CD4-positive, alpha-beta T cell treated with Interleukin-17A for 4 hours (primary cell): ENCODE data around the gene GRAMD4.

Experiments
- DNase-seq: peaks from one replicate; pipeline ENCODE4 v3.0.0-alpha.2; 2020; ENCODE audit warnings: mixed read lengths

Gene GRAMD4

DNA sequence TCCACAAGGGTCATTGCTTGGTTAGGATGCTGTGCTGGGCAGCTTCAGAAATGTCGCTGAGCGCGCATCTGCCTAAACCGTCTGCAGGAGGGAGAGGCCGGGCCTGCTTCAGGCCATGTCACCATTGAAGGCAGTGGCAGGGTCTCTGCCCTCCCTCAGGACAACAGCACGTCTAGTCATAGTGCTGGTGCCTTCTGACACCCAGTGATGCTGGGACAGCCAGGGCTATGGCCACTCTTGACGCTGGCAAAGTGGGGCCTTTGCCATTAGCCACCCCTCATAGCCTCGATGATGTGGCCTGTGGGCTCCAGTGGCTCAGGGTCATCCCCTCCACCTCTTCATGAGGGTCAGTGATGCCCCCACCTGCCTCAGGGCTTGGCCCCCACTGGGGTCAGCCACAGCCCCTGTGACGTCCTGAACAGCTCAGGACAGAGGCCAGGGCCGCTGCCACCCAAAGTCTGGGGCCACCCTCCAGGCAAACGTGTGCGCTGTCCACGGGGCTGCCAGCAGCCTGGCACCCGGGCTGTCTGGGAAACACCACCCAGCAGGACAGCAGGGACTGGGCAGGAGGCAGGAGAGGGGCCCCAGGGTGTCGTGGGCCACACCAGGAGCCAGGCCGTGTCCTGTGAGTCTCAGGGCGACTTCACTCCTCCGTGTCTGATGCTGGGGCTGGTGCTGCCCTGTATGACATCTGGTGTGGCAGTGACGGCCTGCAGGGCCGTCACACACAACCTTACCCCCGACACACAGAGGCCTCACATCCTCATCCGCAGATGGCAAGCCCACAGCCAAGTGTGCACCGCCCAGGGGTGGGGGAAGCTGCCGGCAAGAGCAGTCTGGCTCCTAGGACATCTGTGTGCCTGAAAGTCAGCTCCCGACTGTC is 75.4 kb downstream of the GRAMD4 start:
- DNase-seq = no peak

DNA sequence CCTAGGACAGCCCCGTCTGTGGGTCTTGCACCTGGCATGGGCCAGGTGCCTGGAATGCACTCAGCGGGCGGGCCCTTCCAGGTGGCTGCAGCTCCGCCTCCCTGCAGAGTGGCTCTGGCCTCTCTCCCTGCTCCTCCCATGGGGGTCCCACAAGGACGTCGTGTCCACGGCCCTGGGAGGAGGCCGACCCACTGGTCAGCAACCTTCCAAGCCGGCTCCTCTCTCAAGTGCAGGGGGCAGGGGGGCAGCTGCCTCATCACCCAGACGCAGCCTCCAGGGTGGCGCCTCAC is 76.0 kb downstream of the GRAMD4 start:
- no peak for DNase-seq

DNA sequence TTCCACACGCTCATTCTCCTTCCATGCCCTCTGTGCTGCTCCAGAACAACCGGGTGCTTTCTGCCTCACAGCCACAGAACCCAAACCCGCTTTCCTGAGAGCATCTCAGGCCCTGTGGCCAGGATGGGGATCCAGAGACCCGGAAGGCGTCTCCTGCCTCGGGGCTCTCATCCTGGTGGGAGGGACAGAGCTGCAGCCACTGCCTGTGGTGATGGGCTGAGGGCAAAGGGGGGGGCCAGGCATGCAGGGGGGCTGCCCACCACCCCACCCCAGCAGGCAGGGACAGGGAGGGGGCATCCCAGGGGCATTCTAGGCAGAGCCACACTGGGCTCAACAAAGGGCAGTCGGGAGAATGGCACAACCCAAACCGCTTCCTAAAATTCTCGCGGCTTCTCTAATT is 76.4 kb downstream of the GRAMD4 start:
- DNase-seq = no peak

DNA sequence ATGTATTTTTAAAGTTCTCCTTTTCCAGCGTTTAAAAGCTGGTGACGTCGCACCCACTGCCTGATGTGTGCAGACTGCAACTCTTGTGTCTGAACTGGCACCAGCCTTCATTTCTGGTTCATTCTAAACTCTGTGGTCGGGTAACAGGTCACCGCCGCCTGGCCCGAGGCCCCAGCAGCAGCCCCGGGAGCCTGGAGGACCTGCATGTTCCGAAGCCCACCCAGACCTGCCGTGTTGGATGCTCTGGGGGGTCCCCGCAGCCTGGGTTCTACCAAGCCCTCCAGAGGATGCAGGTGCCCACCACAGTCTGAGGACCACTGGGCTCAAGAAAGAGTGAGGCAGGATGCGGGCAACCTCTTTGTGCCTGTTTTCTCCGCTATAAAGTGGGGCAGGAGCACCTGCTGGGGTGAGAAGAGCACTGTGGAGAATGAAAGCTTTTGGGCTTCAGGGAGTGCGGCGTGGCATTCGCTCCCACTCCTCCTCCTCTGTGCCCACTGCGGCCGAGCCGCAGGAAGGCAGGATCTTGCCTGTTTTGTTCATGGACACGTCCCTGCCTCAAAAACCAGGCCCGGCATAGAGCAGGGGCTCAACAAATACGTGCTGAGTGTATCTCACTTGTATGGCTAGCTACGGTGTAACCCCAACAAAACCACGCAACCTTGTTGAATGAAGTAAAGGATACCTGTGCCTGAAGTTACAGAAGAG is 77.8 kb downstream of the GRAMD4 start:
- DNase-seq = no peak

DNA sequence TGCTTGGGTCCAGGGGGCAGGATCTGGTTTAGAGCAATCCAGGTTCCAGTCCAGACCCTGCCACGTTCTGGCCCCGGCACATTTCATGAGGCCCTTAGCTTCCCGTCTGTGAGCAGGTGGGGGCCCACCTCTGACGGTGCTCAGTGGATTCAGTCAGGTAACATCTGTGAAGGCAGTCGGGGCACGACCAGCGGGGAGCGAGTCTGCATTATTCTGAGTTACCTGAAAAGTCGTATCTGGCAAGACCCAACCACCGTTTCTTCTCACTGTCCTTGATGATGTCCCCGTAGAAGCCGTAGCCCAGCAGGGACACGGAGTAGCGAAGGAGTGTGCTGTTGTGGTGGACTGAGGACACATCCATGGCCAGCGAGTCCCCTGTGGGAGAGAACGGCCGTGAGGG is 78.9 kb downstream of the GRAMD4 start:
- DNase-seq = no peak

DNA sequence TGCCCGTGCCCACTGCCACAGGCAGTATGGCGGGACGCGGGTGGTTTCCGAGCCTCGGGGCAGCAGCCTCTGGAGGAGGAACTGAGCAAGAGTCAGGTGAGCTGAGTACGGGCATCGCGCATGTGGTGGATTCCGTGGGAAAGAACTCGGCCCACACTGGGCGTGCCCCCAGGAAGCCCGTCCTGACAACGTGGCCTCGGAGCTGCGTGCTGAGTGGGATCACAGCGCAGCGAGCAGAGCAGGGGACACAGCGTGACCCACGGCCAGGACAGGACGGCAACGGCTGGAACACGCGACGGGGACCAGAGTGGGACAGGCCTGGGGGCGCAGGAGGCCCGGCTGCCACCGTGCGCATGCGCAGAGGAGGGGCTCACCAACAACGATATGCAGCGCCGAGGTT is 81.1 kb downstream of the GRAMD4 start:
- no peak for DNase-seq

DNA sequence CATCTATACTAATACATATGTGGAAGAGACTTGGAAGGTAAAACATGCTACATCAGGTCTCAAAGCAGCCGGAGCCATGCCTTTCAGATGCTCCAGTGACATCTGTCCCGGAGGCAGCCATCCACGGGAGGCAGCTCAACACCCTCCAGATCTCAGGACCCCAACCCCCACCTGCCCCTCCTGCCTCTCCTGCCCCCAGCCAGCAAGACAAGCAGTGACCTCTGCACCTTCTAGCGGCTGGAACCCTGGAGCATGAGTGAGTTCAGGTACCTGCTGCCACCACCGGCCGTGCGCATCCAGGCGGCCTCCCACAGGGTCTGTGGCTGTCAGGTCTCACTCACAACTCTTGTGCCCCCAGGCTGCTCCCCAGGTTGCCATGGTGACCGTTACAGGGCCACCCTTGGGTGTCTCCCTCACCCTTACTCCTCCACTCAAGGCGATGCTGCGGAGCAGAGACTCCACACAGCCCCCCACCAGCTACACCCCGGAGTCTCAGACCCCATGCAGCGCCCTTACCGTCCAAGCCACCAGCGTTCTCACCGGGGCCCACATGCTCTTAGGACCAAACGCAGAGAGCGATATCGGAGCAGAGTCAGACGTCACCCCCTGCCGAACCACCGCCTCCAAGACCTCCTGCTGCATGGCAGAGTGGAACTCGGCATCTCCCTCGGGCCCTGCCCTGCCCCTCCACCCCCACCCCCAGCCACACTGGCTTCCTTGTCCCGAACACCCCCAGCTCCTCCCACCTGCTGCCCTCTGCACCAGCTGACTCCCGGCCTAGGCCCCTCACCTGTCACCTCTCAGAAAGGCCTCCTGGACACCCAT is 83.2 kb downstream of the GRAMD4 start:
- DNase-seq = no peak

DNA sequence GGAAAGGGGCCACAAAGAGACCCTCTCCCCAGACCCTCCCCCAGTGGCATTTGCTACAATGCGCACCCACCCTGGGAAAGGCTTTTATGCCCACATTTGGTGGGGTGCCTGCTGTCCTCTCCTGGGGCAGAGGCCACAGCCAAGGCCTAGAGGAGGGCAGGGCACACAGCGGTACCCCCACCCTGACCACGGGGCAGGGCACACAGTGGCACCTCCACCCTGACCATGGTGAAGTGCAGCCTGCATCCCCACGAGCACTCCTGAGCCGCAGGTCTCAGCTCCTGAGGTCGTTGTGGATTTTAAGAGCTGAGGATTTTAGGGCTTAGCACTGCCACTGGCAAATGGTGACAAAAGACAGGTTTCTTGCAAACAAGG is 83.8 kb downstream of the GRAMD4 start:
- no peak for DNase-seq

DNA sequence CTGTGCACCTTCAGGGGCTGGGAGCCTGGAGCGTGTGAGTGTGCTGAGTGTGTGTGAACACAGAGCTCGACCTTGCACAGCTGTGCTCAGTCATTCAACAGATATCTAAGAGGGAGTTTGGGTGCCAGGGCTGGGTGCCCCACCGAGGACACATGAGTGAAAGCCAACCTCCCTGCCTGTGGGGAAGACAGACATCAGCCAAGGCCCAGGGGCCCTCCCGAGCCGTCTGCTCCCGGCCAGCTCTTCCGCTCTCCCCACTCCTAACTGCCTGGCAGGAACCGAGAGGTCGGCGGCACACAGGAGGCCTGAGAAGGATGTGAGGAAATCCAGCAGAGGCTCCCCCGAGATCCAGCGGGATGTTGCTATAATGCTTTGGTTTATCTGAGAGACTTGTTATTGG is 85.9 kb downstream of the GRAMD4 start:
- no peak for DNase-seq

DNA sequence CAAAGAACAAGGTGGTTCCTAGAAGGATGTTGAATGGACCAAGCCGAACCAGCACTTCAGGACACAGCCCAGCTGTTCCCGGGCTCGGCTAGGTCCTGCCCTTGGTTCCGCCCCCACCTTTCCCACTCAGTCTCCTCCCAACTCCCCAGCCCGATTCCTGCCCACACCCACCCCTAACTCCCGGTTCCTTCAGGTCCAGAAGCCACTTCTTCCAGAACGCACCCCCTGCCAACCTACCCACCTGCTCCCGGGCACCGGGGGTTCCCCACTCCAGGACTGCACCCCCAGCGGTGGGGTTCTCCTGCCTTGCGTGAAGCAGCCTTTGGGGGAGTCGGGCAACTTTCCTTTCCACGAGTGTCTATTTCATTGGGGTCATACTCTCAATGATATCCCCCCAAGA is 87.1 kb downstream of the GRAMD4 start:
- no peak for DNase-seq

DNA sequence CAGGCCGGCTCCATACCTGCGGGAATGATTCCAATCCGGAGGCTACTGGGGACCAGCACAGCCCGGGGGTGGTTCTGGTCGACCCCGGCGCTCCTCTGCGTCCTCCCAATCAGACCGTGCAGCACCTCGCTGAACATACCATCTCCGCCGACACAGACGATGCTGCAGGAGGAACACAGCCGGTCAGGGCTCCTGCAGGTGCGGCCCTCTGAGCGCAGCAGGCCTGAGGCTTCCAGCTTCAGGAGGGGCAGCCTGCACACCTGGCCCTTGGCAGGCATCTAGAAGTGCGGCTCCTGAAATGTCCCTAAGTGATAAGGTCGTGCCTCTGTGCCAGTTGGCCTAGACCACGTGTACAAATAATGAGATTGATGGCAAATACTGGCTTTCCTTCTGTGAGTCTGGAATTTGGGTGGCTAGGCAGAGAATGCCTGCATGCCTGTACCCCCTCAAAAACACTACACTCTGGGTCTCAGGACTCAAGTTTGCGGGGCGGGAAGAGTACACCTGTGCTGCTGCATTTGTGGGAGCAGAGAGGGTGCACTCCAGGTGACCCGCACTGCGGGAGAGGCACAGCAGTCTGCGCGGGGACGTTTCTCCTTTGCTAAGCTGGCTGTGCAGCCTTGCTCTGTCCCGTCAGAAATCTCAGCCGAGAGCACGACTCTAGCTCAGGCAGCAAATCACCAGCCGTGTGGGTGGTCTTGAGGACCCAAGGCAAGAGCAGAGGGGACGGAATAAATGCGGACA is 87.8 kb downstream of the GRAMD4 start:
- no peak for DNase-seq

DNA sequence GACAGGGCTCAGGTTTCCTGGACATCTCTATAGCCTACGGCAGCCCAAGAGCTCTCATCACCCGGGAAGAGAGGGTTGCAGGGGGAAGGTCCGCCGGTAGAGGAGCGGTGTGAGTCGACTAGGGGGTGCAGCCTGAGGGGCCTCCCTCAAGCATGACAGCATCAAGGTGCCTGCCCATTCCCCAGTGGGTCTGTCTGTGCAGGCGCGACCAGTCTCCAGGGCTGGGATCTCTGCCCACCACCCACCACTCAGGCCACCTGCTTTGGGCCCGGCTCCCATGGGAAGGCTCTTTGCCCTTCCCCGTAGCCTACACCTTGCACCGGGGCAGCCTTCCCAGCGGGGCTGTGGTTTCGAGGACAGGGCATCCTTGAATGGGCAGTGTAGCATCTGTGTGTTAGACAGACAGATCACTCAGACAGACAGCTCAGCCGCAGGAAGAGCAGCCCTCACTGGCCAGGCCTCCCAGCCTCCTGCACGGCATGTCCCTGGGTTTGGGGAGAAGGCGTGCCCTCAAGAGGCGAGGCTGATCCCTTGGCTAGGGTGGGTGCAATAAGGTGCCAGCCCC is 88.7 kb downstream of the GRAMD4 start:
- DNase-seq = no peak

DNA sequence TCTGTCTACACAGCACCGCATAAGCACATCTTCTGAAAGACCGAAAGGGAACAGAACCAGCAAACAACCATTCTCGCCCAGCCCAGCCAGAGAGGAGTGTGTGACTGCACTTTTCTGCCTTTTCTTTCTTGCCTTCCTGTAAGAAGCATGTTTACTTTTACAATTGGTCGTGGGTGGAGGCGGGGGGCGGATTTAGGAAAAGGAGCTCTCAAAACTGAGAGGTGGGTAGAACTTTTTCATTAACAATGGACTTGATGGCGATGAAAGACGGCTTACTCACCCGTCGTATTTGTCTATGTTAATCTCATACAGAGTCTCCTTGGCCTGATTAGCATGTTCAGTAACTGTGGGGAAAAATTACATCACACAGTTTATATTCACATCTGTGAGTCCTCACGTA is 90.6 kb downstream of the GRAMD4 start:
- DNase-seq = no peak

DNA sequence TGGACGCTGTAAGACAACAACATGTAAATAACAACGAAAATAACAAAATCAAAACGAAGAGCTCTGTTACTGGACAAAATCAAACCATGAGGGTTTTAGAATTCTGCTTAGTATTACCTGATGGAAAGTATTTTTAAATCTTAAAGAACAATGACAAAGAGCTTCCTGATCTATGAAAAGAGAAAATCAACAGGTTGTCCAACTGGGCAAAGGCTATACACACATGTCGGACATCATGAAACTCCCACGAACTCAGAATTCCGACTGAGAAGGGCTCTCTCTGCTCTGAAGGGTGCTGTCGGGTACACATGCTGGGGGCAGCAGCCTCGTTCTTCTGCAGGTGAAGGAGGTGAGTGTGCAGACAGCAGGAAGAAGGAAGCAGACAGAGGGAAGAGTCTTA is 92.1 kb downstream of the GRAMD4 start:
- no peak for DNase-seq

DNA sequence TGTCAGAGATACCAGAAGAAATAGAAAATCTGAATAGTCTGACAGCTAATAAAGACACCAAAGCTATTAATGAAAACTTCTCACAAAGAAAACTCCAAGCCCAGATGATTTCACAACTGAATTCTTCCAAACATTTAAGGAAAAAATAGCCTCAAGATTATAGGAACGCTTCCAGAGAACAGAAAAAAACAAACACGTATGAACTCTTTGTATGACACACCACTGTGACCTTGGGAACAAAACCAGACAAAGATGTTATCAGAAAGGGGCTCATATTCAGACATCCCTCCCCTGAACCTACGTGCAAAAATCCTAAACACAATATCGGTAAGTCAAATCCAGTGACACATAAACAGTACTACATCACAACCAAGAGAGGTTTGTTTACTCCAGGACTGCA is 94.4 kb downstream of the GRAMD4 start:
- DNase-seq = no peak

DNA sequence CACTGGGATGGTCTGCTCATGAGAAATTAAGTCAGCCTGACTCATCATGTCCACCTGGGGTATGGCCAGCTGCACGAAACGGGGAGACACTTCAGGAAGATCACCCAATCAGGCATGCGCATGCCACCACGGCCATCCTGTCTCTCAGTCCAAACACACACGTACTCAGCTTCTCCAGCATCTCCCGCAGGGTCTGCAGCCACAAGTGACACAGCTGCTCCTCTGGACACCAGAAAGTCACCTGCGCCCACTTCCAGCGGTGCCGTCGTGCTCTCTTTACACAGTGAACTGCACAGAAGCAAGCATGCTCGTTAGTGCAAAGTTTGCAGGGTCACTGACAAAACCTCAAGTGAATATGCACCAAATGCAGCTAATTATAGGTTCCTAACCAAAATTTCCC is 99.7 kb downstream of the GRAMD4 start:
- DNase-seq = no peak

DNA sequence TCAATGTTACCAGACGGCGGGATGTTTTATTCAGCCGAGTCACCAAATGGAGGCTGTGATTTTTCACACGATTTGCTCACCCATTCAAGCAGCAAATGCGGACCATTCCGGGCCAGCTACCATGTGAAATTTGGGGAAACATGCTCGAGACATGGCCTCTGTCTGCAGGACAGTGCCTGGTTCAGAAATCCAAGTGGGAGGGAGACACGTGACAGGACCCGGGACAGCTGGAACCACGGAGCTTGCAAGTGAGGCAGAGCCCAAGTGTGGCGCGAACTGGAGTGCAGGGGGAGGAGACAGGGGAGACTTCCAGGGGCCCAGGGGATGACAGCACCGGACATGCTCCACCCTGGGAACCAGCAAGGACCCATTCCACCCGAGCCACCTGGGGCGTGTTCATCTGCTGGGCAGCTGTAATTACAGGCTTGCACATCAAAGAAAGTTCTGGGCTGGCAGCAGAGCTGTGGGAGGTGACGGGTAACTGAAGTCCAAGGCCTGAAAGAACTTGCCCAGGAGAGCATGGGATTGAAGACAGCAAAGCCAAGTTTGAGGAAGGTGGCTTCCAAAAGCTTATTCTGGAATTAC is 101.4 kb downstream of the GRAMD4 start:
- no peak for DNase-seq

DNA sequence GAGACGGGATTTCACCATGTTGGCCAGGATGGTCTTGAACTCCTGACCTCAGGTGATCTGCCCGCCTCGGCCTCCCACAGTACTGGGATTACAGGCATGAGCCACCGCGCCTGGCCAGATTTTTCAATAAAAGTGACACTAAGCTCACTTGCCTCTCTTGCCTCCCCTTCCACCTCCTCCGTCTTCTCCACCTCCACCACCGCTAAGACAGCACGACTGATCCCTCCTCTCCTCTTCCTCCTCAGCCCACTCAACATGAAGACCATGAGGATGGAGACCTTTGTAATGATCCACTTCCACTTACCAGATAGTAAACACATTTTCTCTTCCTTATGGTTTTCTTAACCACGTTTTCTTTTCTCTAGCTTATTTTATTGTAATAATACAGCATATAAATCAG is 103.7 kb downstream of the GRAMD4 start:
- DNase-seq = no peak

DNA sequence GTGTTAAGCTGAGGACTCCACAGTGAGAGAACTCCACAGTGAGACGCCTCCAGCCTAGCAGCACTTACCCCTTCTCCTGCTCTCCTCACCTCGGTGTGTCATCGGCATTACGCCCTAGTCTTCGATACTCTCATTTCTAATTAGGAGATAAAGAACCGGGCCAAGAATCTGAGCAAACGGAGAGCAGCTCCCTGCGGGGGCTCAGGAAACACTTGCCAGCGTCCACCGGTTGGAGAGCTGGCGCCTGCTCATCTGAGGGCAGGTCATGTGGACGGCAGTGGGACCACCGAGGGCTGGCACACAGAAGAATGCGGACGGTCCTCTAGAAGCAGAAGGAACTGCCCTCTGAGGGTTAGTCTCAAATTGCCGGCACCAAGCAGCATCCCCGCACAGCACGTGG is 104.9 kb downstream of the GRAMD4 start:
- DNase-seq = no peak

DNA sequence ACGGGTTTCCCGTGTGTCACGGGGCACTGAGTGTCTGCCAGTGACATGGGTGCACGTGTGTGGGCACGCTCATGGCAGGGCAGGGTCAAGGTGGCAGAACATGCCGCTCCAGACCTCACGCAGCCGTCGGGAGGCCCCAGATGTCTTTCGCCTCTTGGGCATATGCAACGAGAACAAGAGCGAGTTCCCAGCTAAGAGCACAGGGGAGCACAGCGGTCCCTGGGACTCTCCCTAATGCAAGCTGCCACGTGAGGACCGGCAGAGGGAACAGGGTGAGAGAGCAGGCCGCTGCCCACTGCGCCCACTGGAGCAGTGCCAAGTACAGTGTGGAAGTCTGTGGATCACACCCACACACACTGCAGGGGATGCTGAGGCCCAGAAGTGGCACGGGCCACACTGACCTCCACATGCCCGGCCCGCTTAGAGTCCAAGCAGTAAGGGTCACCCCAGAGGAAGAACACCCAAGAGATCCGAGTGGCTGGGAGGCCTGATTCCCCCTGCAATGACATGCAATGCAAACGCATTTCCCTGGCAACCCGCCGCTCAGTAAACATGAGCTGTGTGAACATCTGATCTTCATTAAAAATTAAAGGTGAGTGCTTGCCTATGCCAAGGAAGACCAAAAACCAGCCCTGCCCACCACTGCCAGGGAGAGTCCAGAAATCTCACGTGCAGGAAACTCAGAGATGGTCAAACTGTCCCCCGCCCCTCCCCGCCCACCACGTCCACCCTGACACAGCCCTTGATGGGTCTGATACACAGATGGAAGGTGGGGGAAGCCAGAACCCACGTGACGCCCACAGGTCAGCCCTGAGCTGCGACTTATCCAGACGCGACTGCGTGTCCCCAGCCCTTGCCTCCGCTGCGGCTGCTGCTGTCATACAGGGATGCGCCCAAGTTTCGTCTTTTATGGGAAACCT is 106.1 kb downstream of the GRAMD4 start:
- DNase-seq = no peak

DNA sequence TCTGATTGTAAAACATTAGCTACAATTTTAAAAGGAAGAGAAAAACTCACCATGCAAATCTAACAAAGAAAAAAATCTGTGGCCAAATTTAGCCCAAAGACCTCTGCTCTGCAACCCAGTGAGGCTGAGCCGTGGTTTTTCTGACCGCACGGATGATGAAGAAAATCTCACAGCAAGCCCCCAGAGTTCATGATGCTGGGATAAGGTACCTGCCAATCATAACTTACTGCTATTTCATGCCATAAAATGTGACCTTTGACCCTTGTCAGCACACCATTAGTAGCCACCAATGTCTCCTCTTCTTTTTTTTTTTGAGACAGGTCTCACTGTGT is 106.8 kb downstream of the GRAMD4 start:
- no peak for DNase-seq
